Ishikawa (cell line): Measurements from ENCODE around the gene PTPN7.

Source experiments
- EP300 ChIP-seq: IDR thresholded peaks from 2 replicates; pipeline ENCODE4 v1.6.1; 2012; ENCODE audit warnings: borderline replicate concordance
- TEAD4 ChIP-seq: IDR thresholded peaks from 2 replicates; pipeline ENCODE4 v1.6.1; 2012
- ZBTB7A ChIP-seq: IDR thresholded peaks from 2 replicates; pipeline ENCODE4 v1.6.1; 2012; ENCODE audit warnings: low read depth

GRCh38 chr1:202197653-202198365 lies 37.4 kb upstream of the PTPN7 start:
- TF ChIP-seq TEAD4: no peak
- TF ChIP-seq EP300: no peak
- TF ChIP-seq ZBTB7A: no peak
